HG02798 (cell line): ENCODE results near the gene MEGF9.
"Not testable (repeated sequence)": the region's sequence is repeated elsewhere in the genome, so short reads cannot be mapped to it uniquely, and the experiment has no call there.

Source experiments
- ATAC-seq: cut with Tn5 transposase; IDR thresholded peaks from one replicate; pipeline ENCODE4 v1.9.1; 2021; ENCODE audit warnings: mild to moderate bottlenecking; ENCODE audit not compliant: unreplicated experiment, poor library complexity

Gene MEGF9

GRCh38 chr9:120714088-120714845 lies at the start of gene MEGF9:
MEGF9 (minus strand) TSS chr9:120714470; CDS start chr9:120714358, 112 bp downstream.
- peak; percentile 98 for ATAC-seq

DNA sequence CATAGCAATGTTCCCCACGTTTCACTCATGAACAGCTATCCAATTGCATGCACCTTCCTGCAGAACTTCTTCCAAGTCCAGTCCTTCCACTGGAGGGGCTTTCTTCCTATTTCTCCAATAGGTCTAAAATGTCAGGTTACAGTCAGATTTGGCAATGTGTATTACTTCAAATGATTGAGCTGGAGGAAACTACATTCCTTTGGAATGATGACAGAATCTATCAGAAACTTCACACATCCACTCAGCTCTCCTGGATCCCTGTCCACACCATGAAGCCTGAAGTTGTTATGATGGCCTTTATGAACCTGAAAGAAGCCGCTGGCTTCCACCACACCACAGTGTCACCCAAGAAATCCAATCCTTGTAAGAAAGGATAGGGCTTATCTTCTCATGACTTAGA lies 46.7 kb upstream of the MEGF9 start:
- no peak for ATAC-seq

- ATAC-seq: no peak
Observed at GRCh38 chr9:120759755-120760400, 45.6 kb upstream of the MEGF9 start.

DNA sequence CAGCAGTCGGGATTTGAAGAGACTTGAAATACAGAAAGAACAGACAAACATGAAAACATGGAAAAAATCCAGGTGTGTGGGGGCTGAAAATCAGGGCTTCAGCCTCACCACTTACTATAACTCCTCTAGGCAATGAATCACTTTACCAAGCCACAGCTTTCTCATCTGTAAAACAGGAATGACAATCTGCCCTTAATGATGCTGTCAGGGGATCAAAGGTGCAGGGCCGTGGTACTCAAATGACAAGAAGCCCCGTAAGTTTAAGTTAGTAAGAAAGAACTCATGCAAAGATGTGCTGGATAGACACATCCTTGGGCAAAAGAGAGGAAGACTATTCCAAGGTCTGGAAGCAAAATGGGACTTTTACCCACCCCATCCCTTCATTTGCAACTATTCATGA lies 44.3 kb upstream of the MEGF9 start:
- ATAC-seq: no peak

GRCh38 chr9:120757026-120757913 lies 43.0 kb upstream of the MEGF9 start:
- ATAC-seq: no peak

GRCh38 chr9:120756531-120756930 lies 42.3 kb upstream of the MEGF9 start:
- no peak for ATAC-seq

DNA sequence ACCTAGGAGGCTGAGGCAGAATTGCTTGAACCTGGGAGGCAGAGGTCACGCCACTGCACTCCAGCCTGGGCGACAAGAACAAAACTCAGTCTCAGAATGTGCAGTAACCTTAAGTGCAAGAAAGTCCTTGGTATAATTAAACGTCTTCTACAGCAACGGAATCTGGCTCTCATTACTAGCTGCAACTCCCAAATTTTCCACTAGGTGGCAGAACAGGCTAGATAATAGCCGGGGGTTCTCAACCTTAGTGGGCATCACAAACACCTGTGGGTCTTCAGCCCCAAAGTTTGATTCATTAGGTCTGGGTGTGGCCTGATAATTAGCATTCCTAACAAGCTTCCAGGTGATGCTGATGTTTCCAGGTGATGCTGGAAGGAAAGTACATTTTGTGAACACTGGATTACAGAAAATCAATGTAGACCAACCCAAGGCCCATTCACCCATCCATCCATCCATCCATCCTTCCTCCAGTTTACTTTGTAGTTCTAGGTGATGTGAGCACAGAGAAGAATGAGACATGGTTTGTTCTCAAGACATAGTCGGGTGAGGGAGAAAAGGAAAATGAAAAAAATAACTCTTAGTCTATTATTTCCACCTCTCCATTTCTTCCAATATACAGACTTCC lies 41.7 kb upstream of the MEGF9 start:
- ATAC-seq: peak; percentile 52

GRCh38 chr9:120755044-120755443 lies 40.8 kb upstream of the MEGF9 start:
- peak; percentile 85 for ATAC-seq

- ATAC-seq: no peak
Observed at GRCh38 chr9:120750421-120750820, 36.2 kb upstream of the MEGF9 start.

DNA sequence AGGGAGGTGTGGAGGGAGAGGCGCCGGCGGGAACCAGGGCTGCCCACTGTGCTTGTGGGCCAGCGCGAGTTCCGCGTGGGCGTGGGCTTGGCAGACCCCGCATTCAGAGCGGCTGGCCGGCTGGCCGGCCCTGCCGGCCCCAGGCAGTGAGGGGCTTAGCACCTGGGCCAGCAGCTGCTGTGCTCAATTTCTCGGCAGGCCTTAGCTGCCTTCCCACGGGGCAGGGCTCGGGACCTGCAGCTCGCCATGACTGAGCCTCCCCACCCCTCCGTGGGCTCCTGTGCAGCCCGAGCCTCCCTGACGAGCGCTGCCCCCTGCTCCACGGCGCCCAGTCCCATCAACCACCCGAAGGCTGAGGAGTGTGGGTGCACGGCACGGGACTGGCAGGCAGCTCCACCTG lies 32.1 kb upstream of the MEGF9 start:
- ATAC-seq: not testable (repeated sequence)

GRCh38 chr9:120745278-120745677 lies 31.0 kb upstream of the MEGF9 start:
- ATAC-seq: no peak

DNA sequence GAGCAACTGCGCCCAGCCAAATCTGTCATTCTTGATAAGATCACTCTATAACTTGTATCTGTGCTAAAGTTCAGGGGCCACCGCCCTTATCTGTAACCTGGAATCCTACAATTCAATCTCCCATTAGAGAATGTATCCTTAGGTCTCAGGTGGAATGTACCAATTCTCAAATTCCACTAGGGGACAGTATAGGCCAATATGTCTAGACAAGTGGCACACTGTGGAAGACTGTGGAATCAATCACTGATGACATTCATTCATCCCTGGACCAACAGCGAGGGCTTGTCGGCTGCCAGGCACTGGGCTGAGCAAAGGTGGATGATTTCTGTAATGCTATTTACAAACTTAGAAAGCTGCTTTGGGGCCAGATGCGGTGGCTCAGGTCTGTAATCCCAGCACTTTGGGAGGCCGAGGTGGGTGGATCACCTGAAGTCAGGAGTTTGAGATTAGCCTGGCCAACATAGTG lies 28.7 kb upstream of the MEGF9 start:
- peak; percentile 64 for ATAC-seq

- no peak for ATAC-seq
Observed at GRCh38 chr9:120741701-120742100, 27.4 kb upstream of the MEGF9 start.

- ATAC-seq: no peak
Observed at GRCh38 chr9:120741191-120741590, 26.9 kb upstream of the MEGF9 start.

DNA sequence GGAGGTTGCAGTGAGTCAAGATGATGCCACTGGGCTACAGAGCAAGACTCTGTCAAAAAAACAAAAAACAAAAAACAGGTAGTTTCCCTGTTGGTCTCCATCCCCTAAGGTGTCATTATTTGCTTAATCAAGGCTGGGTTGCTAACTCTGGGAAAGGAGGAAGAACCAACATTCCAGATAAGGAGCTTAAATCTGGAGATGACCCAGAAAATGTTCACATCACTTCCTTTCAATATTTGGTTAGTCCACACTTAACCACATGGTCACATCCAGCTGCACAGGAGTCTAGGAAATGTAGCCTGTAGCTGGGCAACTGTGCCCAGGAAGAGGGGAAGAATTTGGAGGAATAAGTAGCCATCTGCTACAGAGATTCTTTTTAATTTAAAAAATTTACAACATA lies 25.9 kb upstream of the MEGF9 start:
- no peak for ATAC-seq

DNA sequence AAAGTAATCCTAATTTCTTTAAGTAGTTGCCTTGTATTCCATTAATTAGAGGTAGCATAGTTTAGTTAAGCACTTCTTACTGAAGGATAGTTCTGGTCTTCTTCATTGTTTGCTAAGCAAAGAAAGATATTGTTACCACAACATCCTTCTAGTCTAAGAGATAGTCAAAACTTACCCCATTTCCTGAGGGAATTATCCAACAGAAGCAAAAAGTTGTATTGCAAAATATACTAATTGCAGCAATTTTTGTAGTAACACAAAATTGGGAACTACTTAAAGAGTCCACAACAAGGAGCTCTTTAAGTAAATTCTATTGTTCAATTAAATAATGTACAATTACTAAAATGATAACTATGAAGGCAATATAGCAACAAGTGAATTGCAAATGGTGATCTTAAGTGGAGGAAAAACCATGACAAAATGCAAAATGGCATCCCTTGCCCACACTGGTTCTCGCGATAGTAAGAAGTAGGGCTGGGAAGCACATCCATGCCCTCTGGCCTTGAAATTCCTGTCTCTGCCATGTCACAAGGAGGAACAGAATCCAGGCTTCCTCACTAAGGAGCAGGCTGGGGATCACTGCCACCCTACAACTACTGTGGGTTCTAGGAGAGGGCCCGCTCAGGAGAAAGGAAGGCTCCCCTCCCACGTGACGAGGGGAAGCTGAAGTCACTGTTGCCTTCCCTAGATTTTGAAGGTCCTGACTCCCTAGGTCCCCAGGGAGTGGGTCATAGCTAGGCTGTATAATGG lies 23.3 kb upstream of the MEGF9 start:
- ATAC-seq: no peak

DNA sequence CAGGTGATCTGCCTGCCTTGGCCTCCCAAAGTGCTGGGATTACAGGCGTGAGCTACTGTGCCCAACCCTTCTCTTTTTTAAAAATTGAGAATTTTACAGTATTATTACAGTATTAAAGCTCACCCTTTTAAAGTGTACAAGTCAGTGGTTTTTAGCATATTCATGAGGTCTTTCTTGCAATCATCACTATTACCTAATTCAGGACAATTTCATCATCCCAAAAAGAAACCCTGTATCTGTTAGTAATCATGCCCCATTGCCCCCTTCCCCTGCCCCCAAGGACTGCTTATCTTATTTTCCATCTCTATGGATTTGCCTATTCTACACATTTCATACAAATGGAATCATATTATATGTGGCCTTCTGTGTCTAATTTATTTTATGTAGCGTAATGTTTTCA lies 22.6 kb upstream of the MEGF9 start:
- no peak for ATAC-seq

DNA sequence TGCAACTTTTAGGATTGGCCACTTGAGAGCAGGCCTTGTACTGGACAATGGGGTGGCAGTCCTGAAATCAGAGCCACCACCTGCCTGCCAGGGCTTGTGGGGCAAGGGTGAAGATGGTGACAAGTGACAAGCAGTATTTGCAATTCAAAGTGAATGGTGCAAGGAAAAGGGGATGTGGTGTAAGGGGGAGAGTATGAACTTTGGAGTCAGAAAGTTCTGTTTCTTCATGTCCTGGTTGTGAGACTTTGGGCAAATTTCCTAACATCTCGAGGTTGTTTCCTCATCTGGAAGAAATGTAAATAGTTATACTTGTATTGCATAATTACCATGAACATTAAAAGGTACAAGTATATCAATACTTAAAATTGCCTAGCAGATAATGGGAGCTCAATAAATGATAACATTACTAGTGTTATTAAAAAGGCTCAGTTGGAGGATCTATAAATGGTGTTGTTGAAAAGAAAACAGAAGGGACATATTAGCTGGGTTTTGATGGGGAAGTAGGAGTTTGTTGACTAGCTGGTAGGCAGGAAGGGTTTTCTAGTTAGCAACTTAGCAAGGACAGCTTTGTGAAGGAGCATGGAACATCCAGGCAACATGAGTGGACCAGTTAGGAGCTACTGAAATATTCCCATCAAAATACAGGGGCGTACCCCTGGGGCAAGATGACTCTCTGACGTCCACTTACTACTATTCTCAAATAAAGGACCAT lies 21.3 kb upstream of the MEGF9 start:
- no peak for ATAC-seq
